Measurements from ENCODE around the gene THADA.

THADA gene

GRCh38 chr2:43631618-43632317 is 35.9 kb upstream of the THADA start:
- H3K27me3 ChIP-seq (ENCODE audit: insufficient read depth, low read length, poor library complexity): peaks cover 4% of the 10 kb centered on the region
- no peak for TF ChIP-seq EZH2 (IDR thresholded peaks at IDR 0.05; ENCODE audit: borderline replicate concordance, low read depth, low read length, severe bottlenecking)
- TF ChIP-seq CTCF (IDR thresholded peaks at IDR 0.05; ENCODE audit: borderline replicate concordance, extremely low read depth, low read length, poor library complexity, severe bottlenecking): no peak
- DNase-seq: no peak
- H3K9ac ChIP-seq (ENCODE audit: low read depth, low read length): no peak overlapping the region
- no peaks in the 10 kb centered on the region for H3K79me2 ChIP-seq (ENCODE audit: insufficient read depth, low read length)
- no peaks in the 10 kb centered on the region for H3K9me3 ChIP-seq (ENCODE audit: insufficient read depth, low read length, severe bottlenecking)
- no peaks in the 10 kb centered on the region for H3K4me1 ChIP-seq (ENCODE audit: insufficient read depth, low read length)
- no peak for ATAC-seq (ENCODE audit: insufficient read depth, low read depth)
- H4K20me1 ChIP-seq (ENCODE audit: insufficient read depth, low read length): no peaks in the 10 kb centered on the region
- H3K4me3 ChIP-seq (ENCODE audit: low read depth in 1 of 2, low read length in 2 of 2): no peak overlapping the region
- H3K4me2 ChIP-seq (ENCODE audit: insufficient read depth, low read length): no peak overlapping the region
- H3K27ac ChIP-seq (ENCODE audit: low read length): no peak overlapping the region
- H2AFZ ChIP-seq (ENCODE audit: low read depth, low read length): no peak overlapping the region
- no peaks in the 10 kb centered on the region for H3K36me3 ChIP-seq (ENCODE audit: insufficient read depth, low read length)

DNA sequence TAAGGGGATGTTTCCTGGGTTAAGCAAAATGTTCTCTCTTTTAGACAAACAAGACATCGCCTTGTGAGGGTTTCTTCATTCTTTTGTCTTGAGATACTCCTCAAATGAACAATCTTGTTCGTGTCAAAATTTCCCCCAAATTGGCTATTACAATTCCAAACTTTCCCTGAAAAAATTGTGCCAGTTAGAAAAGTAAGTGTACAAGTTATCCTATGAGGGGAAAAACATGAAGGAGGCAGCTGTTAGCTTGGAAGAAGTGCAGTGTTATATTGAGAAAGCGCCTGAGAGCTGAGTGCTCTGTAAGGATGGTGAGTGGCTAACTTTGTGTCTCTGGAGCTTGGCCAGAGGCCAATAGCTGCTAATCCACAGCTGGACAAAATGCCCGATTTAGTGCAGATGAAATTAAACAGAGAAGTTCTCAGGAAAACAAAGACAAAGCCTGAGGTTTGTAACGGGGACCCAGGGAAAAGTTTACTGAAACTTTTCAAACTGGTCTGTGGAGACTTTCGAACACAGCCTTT is 27.2 kb upstream of the THADA start:
- no peaks in the 10 kb centered on the region for H3K36me3 ChIP-seq (ENCODE audit: insufficient read depth, low read length)
- no peak overlapping the region for H3K4me3 ChIP-seq (ENCODE audit: low read depth in 1 of 2, low read length in 2 of 2)
- no peaks in the 10 kb centered on the region for H3K9me3 ChIP-seq (ENCODE audit: insufficient read depth, low read length, severe bottlenecking)
- no peak overlapping the region for H2AFZ ChIP-seq (ENCODE audit: low read depth, low read length)
- DNase-seq: no peak
- no peaks in the 10 kb centered on the region for H4K20me1 ChIP-seq (ENCODE audit: insufficient read depth, low read length)
- no peaks in the 10 kb centered on the region for H3K79me2 ChIP-seq (ENCODE audit: insufficient read depth, low read length)
- no peak overlapping the region for H3K9ac ChIP-seq (ENCODE audit: low read depth, low read length)
- H3K4me1 ChIP-seq (ENCODE audit: insufficient read depth, low read length): no peaks in the 10 kb centered on the region
- peaks cover 9% of the 10 kb centered on the region for H3K27me3 ChIP-seq (ENCODE audit: insufficient read depth, low read length, poor library complexity)
- H3K27ac ChIP-seq (ENCODE audit: low read length): no peak overlapping the region
- TF ChIP-seq CTCF (IDR thresholded peaks at IDR 0.05; ENCODE audit: borderline replicate concordance, extremely low read depth, low read length, poor library complexity, severe bottlenecking) (no peak), EZH2 (IDR thresholded peaks at IDR 0.05; ENCODE audit: borderline replicate concordance, low read depth, low read length, severe bottlenecking) (no peak)
- no peak overlapping the region for H3K4me2 ChIP-seq (ENCODE audit: insufficient read depth, low read length)
- no peak for ATAC-seq (ENCODE audit: insufficient read depth, low read depth)

GRCh38 chr2:43619511-43619910 is 23.7 kb upstream of the THADA start:
- Histone ChIP-seq H3K9me3 (ENCODE audit: insufficient read depth, low read length, severe bottlenecking) (no peaks in the 10 kb centered on the region), H3K9ac (ENCODE audit: low read depth, low read length) (no peak overlapping the region), H4K20me1 (ENCODE audit: insufficient read depth, low read length) (no peaks in the 10 kb centered on the region), H3K36me3 (ENCODE audit: insufficient read depth, low read length) (no peaks in the 10 kb centered on the region), H3K27ac (ENCODE audit: low read length) (no peak overlapping the region), H3K4me3 (ENCODE audit: low read depth in 1 of 2, low read length in 2 of 2) (no peak overlapping the region), H3K4me2 (ENCODE audit: insufficient read depth, low read length) (no peak overlapping the region), H3K27me3 (ENCODE audit: insufficient read depth, low read length, poor library complexity) (peaks cover 9% of the 10 kb centered on the region), H3K79me2 (ENCODE audit: insufficient read depth, low read length) (no peaks in the 10 kb centered on the region), H3K4me1 (ENCODE audit: insufficient read depth, low read length) (no peaks in the 10 kb centered on the region), H2AFZ (ENCODE audit: low read depth, low read length) (no peak overlapping the region)
- no peak for TF ChIP-seq EZH2 (IDR thresholded peaks at IDR 0.05; ENCODE audit: borderline replicate concordance, low read depth, low read length, severe bottlenecking)
- TF ChIP-seq CTCF (IDR thresholded peaks at IDR 0.05; ENCODE audit: borderline replicate concordance, extremely low read depth, low read length, poor library complexity, severe bottlenecking): no peak
- DNase-seq (no peak), ATAC-seq (ENCODE audit: insufficient read depth, low read depth) (no peak)
